C1 segment of cervical spinal cord (tissue), 14 donors: Measurements from ENCODE around the gene KDM3B.

Source experiments
- DNase-seq, 14 donors: peaks; one replicate each; lab custom pipeline; 2025; lab: John Stamatoyannopoulos, UW

The KDM3B gene

DNA sequence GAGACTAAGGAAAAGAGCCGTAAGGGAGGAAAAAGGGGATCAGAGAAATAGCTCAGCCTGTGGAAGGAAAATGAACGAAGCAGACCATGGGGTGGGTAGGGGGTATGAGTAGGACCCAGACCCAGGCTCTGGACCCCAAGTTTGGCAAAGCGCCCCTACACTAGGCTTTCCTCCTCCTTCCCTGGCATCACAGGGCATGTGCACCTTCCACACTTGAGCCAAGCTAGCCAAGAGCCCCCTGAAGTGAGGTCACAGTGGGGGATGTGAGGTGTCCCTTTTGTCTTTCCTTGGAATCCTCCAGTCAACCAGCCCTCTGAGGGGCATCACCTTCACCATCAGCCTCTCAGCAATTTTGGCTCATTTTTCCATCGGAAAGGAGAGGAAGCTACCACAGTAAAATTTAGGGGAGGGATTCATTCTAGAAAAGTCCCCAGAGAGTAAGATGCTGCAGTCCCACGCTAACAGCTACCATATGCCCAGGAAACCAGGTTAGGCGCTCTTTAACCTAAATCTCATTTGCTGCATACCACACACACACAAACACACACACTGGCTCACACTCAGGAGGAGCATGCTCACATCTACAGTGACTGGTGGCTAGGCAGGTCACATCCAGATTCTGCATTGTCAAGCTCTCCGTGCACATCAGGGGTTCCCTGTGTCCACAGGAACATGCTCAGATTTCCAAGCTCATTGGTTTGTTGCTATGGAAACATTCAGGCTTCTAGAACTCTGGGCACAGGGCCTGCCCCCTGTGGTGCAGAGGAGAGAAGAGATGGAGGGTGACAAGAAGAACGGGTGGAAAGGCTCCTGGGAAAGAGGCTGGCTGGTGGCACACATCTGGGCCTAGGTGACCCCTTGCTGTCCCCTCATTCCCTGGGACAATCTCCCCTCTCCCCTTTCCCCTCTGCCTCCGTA lies 96.3 kb downstream of the KDM3B start:
- DNase-seq, result peak in 4 of 14 donors; percentile 30 to 95 (median 42)

DNA sequence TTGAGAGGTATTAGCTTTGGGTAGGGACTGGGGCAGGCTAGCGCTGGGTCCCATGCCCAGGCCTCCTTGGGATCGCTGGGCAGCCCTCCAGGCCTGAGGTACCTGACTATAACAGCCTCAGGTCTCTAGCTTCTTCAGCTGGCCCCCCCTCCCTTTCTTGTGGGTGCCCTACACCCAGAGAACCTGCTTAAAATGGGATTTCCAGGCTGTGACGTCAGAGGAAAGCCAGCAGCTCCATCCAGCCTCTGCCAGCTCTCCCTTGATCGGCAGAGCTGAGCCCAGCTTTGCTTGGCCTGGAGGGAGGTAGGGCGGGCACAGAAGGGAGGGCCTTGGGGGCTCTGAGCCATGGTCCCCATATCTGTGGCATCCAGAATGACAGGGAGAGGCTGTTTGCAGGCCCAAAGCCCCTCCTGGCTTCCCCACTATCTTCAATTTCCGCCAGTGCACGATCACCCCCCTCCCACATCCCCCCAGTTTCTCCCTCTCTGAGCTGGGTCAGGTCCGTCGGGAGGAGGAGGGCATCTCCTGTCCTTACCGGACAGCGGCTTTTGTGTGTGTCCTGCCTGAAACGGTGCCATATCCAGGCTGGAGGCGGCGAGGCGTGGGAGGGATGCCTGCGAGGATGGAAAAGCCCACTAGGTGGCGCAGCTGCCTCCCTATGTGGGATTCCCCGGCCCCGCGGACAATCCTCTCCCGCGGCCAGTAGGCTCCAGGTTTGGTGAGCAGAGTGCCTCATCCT lies 97.2 kb downstream of the KDM3B start:
- DNase-seq, result peak in 13 of 14 donors; percentile 37 to 86 (median 62)

DNA sequence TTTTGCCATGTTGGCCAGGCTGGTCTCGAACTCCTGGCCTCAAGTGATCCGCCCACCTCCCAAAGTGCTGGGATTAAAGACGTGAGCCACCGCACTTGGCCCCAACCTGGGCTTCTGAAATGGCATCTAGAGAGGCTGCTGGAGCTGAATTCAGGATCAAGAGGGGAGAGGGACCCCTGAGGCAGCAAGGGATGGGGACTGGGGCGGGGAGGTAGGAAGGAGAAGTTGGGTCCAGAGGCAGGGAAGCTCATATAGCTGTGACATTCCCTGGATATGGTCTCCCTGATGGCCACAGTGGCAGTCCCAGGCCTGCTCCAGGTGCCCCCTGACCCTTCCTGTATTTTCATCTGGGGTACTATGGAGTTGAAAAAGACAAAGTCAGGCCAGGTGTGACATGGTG lies 98.5 kb downstream of the KDM3B start:
- no peak for DNase-seq

DNA sequence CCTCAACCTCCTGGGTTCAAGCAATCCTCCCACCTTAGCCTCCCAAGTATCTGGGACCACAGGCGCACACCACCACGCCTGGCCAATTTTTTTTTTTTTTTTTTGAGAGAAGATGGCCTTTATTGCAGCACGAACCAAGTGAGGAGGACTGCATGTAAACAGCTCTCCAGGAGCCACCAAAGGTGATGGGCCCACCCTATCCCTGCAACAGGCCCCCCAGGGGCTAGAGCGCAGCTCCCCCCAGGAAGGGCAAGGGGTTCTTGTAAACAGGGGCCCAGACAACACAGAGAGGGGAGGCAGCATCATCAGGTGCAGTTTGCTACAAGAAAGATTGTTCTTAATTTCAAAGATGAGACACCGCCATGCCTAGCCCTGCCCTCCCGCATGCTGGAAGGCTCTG lies 100.2 kb downstream of the KDM3B start:
- DNase-seq, result no peak

DNA sequence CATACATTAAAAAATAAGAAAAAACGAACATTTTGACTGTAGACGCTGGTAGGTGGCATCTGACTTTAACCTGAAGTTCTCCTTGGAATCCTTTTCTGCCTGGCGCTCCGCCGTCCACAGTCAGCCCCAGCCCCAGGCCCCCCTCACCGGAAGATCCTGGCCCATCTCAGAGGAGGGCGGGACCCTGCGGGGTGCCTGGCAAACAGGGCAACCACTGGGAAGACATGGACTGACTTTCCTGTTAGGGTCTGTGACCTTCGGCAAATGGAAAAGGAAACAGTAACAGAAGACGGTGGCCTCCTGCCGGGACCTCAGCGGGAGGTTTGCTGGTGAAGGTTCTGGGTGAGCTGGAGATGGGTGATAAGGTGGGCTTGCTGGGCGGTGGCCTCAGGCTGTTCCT lies 101.1 kb downstream of the KDM3B start:
- no peak for DNase-seq

DNA sequence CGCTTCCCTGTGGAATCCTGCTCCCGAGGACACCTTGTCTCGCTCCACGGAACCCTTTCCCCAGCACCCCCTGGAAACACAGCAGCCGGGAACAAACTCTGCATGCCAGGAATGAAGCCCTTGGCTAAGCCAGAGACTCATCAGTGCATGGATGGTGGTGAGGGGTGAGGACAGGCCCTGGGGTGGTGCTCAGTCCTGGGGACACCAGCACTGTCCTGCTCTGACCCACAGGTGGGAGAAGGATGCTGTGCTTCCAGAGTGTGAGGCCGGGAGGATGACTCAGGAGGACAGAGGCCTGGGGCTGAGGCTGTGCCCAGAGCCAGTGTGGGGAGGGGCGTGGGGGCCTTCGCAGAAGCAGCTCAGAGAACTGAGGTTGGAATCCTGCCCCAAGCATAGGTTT lies 101.6 kb downstream of the KDM3B start:
- no peak for DNase-seq

DNA sequence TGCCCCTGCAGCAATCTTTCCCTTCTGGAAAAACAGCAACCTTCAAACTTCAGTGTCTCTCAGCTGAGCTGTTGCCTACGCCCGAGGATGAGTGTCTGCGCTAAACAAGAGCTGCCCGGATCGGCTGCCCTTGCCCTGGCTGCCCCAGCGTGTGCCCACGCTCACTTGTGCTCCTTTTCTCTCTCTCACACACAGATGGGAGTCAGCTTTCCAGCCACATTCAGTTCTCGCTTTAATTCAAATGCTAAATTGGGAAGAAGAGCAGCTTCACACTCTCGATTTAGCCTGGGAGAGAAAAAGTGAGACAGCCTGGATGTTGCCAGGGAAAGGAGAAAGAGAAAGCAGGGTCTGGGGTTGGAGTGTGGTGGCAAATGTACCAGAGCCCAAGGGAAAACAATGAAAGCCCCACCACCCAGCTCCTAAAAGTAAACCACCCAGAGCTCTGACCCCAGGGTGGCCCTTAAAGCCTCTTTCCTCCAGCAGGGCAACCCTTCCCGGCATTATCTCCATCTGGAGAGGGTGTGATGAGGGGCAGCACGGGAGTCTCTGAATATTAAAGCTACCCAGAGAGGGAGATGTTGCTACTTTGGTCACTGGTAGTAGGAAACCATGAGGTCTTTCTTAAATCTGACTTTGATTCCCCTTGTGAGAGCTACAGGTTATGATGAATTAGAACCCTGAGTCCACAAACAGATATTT lies 102.9 kb downstream of the KDM3B start:
- no peak for DNase-seq

DNA sequence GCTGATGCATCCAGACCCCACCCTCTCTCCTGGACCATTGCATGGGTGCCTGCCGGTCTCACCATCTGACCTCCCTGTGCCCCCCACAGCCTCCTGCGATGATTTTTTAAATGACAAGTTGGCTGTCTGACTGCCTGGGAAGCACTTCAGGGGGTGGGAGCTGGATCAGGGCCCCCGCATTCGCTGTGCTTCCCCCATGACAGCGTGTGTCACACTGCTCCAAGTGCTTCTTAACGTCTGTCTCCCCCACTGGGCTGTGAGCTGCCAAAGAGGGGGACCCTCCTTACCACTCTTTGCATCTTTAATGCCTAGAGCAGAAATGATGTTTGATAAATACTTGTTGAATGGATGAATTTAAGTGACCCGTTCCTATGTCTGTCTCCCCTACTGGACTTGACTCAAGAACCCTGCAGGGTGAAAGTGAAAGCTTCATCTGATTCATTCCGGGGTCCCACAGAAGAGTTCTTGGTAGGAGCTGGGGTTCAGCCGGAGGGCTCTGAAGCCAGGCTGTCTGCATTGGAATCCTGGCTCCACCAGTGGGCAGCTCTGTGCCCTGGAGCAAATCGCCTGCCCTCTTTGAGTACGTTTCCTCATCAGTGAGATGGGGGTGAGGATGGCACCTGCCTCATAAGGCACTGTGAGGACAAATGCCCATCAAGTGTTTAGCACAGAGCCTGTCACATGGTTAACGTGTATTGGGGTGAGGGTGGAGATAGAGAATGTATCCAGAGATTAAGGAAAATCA lies 105.2 kb downstream of the KDM3B start:
- DNase-seq, result no peak

DNA sequence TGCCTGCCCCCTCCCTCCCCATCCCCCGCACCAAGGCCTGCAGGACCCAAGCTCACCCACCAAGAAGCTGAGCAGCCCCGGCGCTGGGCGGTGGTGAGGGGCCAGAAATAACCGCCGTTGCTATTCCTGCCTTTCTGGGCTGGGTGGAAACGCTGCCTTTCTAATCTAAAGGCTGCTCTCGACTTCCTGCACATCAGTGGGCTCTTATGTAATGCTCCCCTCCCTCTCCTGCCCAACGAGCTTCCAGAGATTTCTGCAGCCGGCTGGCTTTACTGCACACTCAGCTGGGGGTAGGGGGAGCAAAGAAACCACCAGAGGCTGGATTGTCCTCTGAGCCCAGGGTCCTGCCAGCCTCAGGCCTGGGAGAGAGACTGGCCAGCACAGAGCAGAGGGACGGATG lies 105.9 kb downstream of the KDM3B start:
- peak in 1 of 14 donors; percentile 18 for DNase-seq

DNA sequence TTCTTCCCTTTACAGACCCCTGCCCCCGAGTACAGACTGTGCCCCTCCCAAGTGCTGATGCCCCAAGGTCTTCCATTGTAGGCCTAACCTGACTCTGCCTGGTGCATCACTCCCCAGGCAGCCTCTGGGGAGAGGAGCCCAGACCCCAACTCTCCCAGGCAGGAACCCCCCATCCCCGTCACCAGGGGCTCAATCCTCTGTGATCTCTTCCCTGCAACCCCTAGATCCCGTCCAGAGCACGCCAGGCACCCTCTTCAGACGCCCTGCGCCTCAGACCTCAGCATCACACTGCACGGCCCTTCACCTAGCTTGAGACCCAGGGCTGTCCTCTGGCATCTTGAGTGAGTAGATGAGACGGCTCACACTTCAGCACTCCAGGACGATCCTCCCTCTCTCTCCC lies 106.4 kb downstream of the KDM3B start:
- no peak for DNase-seq

DNA sequence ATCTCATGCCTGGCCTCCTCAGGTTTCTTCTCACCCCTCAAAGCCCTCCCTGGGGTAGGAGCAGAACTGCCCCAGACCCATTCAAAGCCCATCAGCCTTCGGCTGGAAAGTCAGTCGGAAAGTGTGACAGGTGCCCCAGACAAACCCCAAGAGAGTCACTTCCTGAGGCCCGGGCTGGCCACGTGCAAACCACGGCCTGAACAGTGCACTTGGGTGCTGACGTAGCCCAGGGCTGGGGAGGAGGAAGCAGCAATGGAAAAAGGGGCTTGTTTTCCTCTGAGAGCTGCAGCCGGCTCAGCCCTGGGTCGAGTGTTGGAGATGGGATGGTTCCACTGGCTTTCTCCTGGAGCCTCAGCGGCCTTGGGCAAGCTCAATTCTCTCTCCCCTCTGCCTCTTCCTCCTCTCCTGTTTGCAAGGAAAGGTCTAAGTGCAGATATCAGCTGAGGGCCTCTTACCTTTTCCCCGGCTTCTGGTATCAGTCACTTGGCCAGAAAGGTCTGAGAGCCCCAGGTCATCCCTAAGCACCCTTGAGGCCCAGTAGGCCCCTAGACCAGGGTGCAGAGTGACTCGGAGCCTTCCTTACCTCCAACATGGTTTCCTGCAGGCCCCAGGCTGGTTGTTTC lies 106.9 kb downstream of the KDM3B start:
- DNase-seq, result peak in 5 of 14 donors; percentile 33 to 56 (median 34)

DNA sequence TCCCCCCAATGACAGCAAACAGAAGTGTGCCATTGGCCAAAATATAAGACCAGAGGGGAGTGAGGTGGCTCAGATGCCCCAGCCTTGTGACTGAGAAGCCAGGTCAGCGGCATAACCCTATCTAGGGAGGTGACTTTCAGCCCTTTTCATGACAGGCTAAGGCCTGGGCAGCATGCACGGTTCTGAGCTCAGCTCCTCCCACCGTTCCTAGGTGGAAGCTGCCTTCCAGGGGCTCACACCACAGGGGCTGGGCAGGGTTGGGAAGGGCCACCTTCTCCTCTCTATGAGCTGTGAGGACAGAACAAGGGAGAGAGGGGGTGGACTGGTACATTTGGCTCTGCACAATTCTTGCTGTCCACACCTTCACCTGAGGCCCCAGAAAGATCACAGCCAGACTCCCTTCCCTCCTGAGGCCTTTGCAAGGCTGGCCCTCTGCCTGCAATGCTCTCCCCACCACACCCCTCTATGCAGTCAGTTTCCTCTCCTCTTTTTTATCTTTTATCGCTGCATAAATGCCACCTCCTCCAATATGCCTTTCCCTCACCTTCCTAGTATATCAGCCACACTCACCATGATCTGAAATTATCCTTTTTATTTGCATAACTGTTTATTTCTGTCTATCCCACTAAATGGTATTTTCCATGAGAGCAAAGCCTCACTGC lies 107.7 kb downstream of the KDM3B start:
- DNase-seq, result no peak

DNA sequence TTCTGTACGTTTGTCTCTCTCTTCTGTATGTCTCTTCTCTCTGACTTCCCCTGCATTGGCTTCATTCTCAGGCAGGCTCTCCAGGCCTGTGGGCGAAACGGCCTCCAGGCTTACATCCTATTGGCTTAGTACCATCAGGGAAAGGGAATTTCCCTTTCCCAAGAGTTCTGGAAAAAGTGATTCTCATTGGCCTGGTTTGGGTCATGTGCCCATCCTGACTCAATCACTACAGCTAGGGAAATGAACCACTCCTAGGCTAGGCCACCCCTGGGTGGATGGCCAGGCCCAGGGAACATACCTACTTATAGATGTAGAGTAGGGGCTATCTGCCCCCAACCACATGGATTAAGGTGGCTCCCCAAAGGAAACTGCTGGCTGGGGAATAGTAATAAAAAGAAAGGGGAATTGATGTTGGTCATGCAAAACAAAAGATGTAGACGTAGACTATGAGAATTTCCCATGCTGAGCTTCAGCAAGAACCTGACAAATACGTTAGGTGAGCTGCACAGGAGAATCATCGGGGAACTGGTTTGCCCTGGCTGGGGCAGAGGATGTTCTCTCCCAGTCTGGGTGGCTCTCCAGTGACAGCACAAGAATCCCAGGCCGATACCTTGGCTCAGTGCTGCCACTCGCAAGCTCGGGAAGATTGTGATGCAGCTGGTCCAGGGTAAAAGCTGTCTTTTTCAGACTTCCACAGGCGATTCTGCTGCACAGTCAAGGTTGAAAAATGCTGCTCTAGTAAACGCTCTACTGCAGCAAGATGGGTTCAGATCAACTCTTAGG lies 109.0 kb downstream of the KDM3B start:
- no peak for DNase-seq

DNA sequence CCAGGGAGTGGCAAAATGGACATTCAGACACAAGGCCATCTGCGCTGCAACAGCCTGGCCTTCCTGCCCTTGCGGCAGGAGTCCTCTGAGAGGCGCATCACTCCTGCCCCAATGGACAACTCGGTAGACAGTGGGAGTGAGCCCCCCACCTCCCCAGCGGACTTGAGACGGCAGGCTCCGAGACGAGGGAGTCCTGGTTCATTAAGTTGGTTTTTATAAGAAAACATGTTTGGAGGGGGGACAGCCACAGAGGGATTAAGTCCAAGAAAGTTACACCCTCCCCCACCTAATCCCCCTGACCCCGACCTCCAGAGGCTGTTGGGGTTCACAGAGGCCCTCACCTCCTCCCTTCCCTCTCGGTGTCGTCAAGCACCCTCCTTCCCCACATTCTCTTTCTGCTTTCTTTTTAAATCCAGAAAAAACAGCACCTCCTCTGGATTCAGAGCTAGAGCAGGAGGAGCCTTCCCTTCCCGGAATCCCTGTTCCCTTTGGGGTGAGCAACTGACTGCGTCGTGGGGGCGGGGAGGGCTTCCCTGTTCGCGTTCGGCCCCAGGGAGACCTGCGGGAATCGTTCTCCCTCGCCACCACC lies 111.0 kb downstream of the KDM3B start:
- peak in 2 of 14 donors; percentile 39 to 90 for DNase-seq

DNA sequence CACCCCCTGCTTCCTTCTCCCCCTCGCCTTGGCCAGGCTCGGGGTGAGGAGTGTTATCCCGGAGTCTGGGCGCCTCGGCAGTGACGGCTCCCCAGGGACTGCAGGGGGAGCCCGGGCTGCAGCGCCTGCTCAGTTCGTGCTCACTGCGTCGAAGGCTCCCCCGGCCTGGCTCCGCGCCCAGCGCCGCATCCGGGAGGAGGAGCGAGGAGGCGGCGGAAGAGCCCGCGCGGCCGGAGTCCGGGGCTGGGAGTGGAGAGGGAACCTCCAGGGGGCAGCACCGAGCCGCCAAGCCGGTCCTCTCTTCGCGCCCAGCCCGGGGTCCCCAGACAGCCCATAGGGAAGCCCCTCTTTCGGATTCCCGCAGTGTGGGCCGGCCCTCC lies 111.5 kb downstream of the KDM3B start:
- peak; percentile 53 to 94 (median 84) for DNase-seq

DNA sequence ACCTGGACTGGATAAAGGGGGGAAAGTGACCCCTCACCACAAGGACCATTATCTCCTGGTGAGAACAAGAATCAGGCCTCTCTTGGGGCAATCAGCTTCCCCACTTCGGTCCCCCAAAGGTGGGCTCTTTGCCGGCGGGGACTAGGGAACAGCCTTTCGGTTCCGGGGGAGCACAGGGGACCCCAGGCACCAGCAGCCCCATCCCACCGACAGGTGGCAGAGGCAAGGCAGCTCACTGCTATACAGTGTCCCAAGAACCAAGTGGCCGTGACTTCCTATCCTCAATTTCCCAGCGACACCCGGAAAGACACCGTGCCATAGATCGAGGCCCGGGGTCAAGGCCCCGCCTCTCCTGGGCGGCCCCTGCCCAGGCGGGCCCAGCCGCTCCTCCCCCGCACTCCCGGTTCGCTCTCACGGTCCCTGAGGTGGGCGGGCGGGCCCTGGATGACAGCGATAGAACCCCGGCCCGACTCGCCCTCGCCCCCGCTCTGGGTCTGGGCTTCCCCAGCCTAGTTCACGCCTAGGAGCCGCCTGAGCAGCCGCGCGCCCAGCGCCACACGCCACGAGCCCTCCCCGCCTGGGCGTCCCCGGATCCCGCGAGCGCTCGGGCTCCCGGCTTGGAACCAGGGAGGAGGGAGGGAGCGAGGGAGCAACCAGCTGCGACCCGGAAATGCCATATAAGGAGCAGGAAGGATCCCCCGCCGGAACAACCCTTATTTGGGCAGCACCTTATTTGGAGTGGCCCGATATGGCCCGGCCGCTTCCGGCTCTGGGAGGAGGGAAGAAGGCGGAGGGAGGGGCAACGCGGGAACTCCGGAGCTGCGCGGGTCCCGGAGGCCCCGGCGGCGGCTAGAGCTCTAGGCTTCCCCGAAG lies 112.1 kb downstream of the KDM3B start:
- DNase-seq, result peak; percentile 93 to 100 (median 99)

DNA sequence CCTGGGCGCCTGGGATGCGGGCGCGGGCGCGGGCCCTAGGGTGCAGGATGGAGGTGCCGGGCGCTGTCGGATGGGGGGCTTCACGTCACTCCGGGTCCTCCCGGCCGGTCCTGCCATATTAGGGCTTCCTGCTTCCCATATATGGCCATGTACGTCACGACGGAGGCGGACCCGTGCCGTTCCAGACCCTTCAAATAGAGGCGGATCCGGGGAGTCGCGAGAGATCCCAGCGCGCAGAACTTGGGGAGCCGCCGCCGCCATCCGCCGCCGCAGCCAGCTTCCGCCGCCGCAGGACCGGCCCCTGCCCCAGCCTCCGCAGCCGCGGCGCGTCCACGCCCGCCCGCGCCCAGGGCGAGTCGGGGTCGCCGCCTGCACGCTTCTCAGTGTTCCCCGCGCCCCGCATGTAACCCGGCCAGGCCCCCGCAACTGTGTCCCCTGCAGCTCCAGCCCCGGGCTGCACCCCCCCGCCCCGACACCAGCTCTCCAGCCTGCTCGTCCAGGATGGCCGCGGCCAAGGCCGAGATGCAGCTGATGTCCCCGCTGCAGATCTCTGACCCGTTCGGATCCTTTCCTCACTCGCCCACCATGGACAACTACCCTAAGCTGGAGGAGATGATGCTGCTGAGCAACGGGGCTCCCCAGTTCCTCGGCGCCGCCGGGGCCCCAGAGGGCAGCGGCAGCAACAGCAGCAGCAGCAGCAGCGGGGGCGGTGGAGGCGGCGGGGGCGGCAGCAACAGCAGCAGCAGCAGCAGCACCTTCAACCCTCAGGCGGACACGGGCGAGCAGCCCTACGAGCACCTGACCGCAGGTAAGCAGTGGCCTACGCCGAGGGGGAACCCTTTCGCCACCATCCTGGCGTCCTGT lies 113.0 kb downstream of the KDM3B start, which contains the start of gene EGR1:
Gene EGR1, plus strand, starts transcription at position 219 of the 864 bp plus-strand sequence. Its CDS starts 283 bp downstream, at position 502.
- DNase-seq, result peak; percentile 93 to 100 (median 99)
